ENCODE results near the gene PPP1R11.
"Not testable (repeated sequence)": the region's sequence is repeated elsewhere in the genome, so short reads cannot be mapped to it uniquely, and the experiment has no call there.

The PPP1R11 gene

DNA sequence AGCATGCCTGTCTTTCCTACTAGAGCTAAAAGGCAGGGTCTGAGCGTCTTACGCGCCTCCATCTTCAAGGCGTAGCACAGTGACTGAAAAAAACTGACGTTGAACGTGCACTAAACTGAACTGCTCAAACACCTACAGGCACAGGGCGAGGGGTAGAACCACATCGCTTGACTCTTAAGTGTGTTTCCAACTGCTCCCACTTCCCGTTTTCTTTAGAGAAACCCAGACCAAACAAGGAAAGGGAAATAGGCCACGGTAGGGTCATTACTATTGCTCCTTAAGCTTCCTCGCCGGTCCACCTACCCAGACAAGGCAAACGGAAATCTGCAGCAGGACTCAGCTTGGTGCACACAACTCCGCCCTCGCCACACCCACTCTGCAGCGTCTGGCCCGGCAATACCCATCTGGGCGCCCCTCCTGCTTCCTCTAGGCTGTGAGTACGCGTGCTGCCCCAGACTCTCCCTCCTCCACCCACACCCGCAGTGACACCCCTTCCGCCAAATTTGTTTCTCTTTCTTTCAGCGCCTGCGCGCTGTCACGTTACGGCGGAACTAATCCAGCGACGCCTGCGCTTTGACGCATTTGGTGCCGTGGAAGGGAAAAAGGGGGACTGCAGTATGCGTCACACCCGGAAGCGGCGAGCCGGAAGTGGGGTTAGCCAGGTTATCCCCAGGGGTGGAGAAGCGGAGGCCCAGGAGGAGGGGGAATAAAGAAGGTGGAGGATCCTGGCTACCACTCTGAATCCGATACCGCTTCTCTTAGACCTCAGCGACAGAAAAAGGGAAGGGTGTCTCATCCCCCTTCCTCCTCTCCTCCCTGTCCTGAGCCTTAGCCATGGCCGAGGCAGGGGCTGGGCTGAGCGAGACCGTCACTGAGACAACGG is at the start of gene PPP1R11:
Gene PPP1R11 (plus strand): TSS at position 622 of the 883 bp plus-strand sequence. CDS start 213 bp downstream, at position 835.
- peak; percentile 99 for DNase-seq (ENCODE audit: low read depth)

DNA sequence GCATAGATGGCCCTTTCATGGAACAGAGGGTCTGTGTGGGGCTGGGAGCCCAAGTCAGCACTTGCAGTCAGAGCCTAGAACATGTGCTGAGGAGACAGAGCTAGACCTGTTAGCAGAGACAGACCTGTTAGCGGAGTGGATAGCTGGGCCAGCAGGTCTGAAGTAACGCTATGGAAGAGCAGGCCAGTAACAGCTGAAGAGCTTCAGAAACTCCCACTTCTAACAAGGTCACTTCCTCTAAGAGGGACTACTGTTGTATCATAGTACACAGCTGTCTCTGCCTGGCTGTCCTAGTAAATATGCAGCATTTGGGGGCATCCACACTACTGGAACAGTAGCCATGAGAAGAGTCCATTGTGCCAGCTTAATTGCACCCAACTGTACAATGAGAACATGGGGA is 47.2 kb upstream of the PPP1R11 start:
- DNase-seq (ENCODE audit: low read depth): no peak

DNA sequence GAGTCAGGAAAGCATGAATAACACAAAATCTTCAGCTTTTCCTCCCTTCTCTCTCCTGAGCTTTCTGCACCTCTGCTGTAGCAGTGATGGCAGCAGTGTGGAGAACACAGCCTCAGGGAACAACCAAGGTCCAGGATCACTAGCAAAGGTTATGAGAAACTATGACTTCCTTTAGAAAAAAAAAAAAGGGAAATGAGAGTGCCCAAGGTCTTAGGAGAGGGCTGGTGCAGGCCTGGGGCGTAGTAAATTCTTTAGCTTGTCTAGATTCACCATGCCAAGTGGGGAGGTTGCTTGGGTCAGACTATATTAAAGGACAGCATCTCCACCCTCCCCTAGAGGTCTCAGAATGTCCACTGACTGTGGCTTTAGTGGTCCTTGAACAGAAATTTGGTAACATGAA is 46.4 kb upstream of the PPP1R11 start:
- no peak for DNase-seq (ENCODE audit: low read depth)

DNA sequence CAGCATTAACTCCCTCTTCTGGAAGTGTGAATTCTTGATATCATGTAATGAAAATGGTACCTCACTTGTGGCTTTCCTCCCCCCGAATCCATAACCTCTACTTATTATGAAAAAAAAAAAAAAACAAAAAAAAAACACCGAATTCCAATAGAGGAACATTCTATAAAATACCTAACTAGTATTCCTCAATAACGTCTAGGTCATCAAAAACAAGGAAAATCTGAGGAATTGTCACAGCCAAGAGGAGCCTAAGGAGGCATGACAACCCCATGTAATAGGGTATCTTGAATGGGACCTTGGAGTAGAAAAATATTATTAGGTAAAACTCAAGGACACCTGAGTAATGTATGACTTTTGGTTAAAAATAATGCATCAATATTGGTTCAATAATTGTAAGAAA is 44.8 kb upstream of the PPP1R11 start:
- DNase-seq (ENCODE audit: low read depth): no peak

- DNase-seq (ENCODE audit: low read depth): not testable (repeated sequence)
Observed at GRCh38 chr6:30022712-30023111, 44.3 kb upstream of the PPP1R11 start.

DNA sequence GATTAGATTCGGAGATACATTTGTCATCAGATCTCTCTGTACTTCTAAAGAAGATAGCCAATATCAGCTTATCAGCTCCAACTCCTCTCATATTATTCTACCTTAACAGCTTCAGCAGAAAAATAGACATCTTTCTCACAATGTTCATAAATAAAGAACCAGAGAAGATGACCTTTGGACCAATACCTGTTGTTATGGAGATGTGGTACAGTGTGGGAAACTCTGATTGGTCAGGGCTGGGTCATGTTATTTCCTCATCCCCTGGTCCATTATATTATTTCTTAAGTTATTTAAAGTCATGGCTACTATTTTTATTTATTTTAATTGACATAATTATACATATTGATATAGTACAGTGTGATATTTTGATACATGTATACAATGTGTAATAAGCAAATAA is 41.8 kb upstream of the PPP1R11 start:
- no peak for DNase-seq (ENCODE audit: low read depth)

DNA sequence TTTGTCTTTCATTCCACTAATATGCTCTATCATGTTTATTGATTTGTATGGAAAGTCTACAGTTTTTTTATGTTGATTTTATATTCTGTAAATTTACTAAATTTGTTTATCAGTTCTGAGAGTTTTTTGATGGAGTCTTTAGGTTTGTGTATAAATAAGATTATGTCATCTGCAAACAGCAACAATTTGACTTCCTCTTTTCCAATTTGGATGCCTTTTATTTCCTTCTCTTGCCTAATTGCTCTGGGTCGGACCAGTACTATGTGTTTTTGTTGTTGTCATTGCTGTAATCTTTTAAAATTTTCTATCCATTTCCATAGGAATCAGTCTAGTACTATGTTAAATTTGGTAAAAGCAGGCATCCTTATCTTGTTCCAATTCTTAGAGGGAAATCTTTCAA is 37.4 kb upstream of the PPP1R11 start:
- no peak for DNase-seq (ENCODE audit: low read depth)

DNA sequence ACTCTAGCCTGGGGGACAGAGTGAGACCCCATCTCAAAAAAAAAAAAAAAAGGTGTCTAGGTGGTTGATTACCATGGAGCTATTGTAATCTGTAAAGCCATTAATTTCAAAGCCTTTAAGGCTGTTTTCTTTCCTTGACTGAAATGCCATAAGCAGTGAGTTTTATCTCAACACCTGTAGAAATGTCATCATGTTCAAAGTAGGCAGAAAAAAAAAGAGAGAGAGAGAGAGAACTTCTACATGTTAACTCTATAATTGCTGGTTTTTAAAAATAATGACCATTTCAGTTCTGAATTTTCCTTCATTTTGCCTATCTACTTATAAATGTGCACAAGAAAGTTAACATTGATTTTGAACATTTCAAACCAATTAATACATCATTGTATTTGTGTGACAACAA is 35.6 kb upstream of the PPP1R11 start:
- DNase-seq (ENCODE audit: low read depth): no peak

- peak; percentile 1 for DNase-seq (ENCODE audit: low read depth)
Observed at GRCh38 chr6:30033440-30033839, 33.6 kb upstream of the PPP1R11 start.

GRCh38 chr6:30035784-30036183 is 31.2 kb upstream of the PPP1R11 start:
- DNase-seq (ENCODE audit: low read depth): no peak

DNA sequence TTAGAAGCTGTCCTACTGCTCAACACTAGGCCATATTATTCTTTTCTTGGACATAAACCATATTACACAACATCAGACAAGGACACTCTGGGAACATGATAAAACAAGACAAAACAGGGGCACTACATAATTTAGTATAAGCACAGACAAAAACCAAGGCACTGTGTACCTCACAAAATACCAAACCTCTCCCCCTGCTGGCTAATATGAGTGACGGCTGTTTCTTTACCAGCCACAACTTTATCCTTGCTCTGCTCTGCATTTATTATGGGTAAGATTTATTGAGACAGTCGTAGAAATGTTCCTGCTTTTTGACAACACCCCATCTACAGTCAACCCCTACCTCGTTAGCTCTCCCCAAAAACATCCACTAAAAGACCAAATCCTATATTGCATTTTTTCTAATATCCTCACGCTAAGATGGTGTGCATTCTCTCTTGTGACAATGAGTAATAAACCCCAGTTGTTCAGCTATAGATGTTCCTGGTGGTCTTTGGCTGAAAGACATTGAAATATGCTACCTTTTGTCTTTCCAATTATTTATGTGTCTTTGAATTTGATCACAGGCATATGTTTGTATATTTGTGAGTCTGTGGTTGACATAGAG is 29.7 kb upstream of the PPP1R11 start:
- DNase-seq (ENCODE audit: low read depth): peak; percentile 34

GRCh38 chr6:30041221-30041620 is 25.8 kb upstream of the PPP1R11 start:
- no peak for DNase-seq (ENCODE audit: low read depth)

DNA sequence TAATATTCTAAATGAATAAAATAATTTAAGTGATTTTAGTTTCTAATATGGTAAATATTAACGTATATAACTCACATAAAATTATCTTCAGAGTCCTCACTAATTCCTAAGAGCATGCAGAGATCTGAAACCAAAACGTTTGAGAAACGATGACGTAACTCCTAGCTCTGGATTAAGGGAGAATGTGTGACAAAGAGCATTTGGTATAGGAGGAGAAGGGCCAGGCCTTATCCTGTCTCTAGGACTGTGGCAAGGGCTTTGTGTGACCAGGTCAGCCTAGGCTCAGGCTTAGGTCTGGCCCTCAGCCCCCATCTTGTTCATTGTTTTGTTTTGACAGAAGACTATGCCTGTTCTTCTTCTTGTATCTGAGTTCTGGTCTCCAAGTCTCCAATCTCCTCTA is 25.2 kb upstream of the PPP1R11 start:
- DNase-seq (ENCODE audit: low read depth): no peak

DNA sequence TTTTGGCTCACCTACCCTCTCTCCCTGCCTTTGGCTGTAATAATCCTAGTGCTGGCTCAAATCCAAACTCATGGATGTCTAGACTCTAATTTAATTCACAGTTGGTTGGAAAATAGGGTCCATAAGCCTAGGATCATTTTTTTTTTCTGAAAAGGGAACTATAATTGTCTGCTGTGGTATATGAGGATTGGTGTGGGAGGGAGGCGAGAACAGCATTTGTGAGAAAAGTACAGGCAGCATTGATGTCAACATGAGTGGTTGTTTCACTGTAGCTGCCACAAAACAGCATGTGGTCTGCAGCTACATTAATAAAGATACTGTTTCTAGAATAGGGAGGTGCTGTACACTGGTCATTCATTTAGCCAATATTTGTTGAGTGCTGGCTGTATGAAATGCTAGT is 24.5 kb upstream of the PPP1R11 start:
- DNase-seq (ENCODE audit: low read depth): no peak

GRCh38 chr6:30042914-30043313 is 24.1 kb upstream of the PPP1R11 start:
- DNase-seq (ENCODE audit: low read depth): no peak

- no peak for DNase-seq (ENCODE audit: low read depth)
Observed at GRCh38 chr6:30043744-30044143, 23.3 kb upstream of the PPP1R11 start.

GRCh38 chr6:30044630-30045029 is 22.4 kb upstream of the PPP1R11 start:
- DNase-seq (ENCODE audit: low read depth): peak; percentile 71

- no peak for DNase-seq (ENCODE audit: low read depth)
Observed at GRCh38 chr6:30047220-30047619, 19.8 kb upstream of the PPP1R11 start.

DNA sequence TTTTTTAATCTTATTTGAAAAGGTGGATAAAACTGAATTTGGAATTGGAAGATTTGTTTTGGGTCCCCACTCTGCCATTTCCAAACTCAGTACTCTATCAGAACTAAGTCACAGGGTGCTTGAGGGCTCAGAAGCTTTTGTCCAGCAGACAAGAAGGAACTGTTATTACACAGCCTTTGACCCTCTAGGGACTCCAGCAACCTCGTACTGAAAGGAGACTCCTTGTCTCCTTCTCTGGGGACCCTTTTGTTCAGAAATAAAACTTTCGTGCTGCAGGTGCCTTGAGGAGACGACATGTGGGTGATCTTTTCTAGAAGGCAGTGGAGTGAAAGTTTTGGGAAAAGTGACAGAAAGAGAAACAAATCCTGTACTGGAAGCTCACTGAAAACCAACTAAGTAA is 13.3 kb upstream of the PPP1R11 start:
- no peak for DNase-seq (ENCODE audit: low read depth)

DNA sequence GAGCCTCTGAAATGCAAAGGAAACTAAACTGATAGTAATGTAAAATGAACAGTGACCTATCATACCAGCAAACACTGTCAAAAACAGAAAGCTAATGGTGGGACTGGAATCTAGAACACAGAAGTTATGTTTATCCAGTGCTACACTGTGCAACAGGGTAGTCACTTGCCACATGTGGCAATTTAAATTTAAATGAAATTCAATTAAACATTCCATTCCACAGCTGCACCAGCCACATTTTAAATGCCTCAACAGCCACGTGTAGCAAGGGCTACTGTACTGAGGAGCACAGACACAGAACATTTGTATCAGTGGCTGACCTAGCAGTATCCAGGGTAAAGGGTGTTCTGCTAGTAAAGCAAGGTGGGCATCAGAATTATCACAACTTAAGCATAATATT is 11.5 kb upstream of the PPP1R11 start:
- DNase-seq (ENCODE audit: low read depth): no peak

DNA sequence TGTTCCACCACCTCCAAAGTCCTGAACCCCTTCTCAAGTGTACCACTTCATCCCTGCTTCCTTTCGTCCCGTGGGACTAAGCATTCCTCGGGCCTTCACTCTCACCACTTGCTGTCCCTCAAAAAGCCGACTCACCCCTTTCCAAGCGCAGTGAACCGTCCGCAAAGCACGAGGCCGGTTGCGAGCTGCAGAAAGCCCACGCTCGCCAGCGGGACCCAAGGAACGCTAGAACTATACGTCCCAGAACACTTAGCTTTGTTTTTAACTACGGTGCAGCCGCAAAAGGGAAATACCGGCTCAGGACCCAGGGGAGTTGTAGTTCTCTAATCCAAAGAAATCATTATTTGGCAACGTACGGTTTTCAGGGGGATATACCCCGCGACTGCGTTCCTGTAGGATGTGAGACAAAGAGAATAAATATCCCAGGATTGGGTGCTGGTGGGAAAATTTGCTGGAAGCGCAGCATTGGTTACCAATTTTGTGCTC is 6.3 kb upstream of the PPP1R11 start:
- peak; percentile 49 for DNase-seq (ENCODE audit: low read depth)

- peak; percentile 95 for DNase-seq (ENCODE audit: low read depth)
Observed at GRCh38 chr6:30061092-30061857, 5.7 kb upstream of the PPP1R11 start, which contains the start of gene POLR1H. Gene POLR1H (plus strand): TSS chr6:30061265. CDS start chr6:30061525, 260 bp downstream.

Measured in EH (cell line).